ENCODE data around the gene FAM83E. TPM values are rescaled to one million over a fixed set of nuclear protein-coding genes. Genes with fewer than 3 reads are reported as not detected.

The FAM83E gene
- total RNA-seq, 4 donors from 2014 or later, result 0.15 TPM; not detected in 3

DNA sequence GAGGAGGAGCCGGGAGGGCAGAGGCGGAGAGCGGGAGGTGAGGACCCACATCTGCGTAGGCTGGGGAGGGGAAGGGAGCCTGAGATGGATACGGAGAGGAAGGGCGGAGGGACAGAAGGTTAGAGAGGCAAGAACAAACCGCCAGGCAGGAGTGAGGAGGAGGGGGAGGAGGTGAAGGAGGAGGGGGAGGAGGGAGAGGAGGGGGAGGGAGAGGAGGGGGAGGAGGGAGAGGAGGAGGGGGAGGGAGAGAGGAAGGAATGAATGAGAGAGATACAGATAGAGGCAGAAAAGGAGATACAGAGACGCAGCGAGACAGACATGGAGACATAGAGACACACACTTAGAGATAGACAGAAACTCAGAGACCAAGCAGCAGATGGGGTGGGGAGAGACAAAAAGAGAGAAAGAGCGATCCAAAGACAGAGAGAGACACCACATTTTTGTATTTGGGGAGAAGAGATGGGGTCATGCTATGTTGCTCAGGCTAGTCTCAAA lies 31.9 kb upstream of the FAM83E start:
- Histone ChIP-seq H3K9me3 (no peaks in the 10 kb centered on the region), H3K4me1 (peaks cover 14 to 23% of the 10 kb centered on the region in 2 donors), H3K4me3 (peak overlapping the region; percentile 67 to 94 (median 82)), H3K36me3 (no peaks in the 10 kb centered on the region), H3K27ac (peak overlapping the region; percentile 83 to 93 (median 90)), H3K27me3 (no peaks in the 10 kb centered on the region)
- intact Hi-C loops (cut with DNase I; ENCODE audit: low total_unique reads) (loop anchor here (1.0 to 5.0 kb wide), 4 partner anchors 29 to 196 kb away; partner anchors contain the start of gene MAMSTR), in situ Hi-C loops (cut with MboI; ENCODE audit: low sequenced_read_pairs in 4 of 4) (loop anchor here in 2 of 4 donors (5.0 to 25.0 kb wide), 3 partner anchors 91 to 196 kb away; partner anchors contain the start of genes IZUMO1 (in 2 of the 2) and RASIP1 (in 2 of the 2))
- ATAC-seq (no peak), DNase-seq (no peak)
- no peak for TF ChIP-seq POLR2A (IDR thresholded peaks at IDR 0.05)
- TF ChIP-seq CTCF (IDR thresholded peaks at IDR 0.05 in 4 of 5, conservative IDR thresholded peaks at IDR 0.05 in 1 of 5), result no peak

DNA sequence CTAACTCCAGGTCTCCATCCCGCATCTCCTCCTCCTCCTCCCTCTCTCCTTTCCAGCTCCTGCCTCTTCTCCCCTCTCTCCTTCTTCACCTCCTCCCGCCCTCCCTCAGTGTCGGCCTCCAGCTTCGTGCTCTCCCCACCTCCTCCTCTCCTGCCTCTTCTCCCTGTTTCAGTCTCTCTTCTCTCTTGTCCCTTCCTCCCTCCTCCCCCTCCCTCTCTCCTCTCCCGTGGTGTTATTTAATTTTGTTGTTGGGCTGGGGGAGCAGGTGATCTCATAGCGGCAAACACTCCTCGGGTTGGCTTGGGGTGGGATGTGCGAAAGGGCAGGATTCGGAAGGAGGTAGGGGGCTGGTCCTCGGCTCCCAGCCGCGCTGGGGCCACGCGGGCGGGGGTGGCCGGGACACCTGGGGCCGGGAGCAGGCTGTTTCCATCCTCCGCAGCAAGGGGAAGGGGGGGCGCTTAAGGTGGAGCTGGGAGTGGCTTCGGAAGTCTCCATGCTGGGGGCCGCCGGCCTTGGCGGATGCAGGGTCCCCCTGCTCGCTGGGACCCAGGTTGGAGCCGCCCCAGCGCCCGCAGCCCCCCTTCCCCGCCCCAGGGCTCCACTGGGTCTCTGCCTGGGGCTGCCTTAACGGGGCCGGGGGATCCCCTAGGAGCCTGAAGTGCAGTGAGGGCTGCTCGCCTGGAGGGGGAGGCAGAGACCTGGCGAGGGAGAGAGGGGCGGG lies 31.3 kb upstream of the FAM83E start, which contains the start of gene CA11:
Gene CA11, minus strand, starts transcription at position 187 of the 721 bp plus-strand sequence. CDS start 555 bp downstream, outside the sequence.
- no peaks in the 10 kb centered on the region for H3K9me3 ChIP-seq
- H3K4me1 ChIP-seq, result peaks cover 14 to 23% of the 10 kb centered on the region in 2 donors
- peak; percentile 86 for ATAC-seq
- intact Hi-C loops (cut with DNase I; ENCODE audit: low total_unique reads), result loop anchor here (1.0 to 5.0 kb wide), 4 partner anchors 29 to 197 kb away; partner anchors contain the start of gene MAMSTR
- TF ChIP-seq CTCF (IDR thresholded peaks at IDR 0.05 in 4 of 5, conservative IDR thresholded peaks at IDR 0.05 in 1 of 5), result peak; percentile 88 to 97 (median 94)
- TF ChIP-seq POLR2A (IDR thresholded peaks at IDR 0.05), result peak; percentile 41 to 56
- DNase-seq, result peak; percentile 76 to 83
- in situ Hi-C loops (cut with MboI; ENCODE audit: low sequenced_read_pairs in 4 of 4), result loop anchor here in 2 of 4 donors (5.0 to 25.0 kb wide), 3 partner anchors 91 to 196 kb away; partner anchors contain the start of genes IZUMO1 (in 2 of the 2) and RASIP1 (in 2 of the 2)
- peak within 1 kb of the TSS; percentile 83 to 93 (median 90) for H3K27ac ChIP-seq
- no peaks in the 10 kb centered on the region for H3K27me3 ChIP-seq
- peak within 1 kb of the TSS; percentile 67 to 94 (median 82) for H3K4me3 ChIP-seq
- no peaks in the 10 kb centered on the region for H3K36me3 ChIP-seq

GRCh38 chr19:48645620-48646000 lies 30.7 kb upstream of the FAM83E start:
- peak; percentile 6 to 18 for ATAC-seq
- Histone ChIP-seq H3K9me3 (no peaks in the 10 kb centered on the region), H3K27ac (peak overlapping the region; percentile 83 to 93 (median 90)), H3K4me3 (peak overlapping the region; percentile 67 to 94 (median 82)), H3K27me3 (no peaks in the 10 kb centered on the region), H3K36me3 (no peaks in the 10 kb centered on the region), H3K4me1 (peaks cover 14 to 23% of the 10 kb centered on the region in 2 donors)
- intact Hi-C loops (cut with DNase I; ENCODE audit: low total_unique reads) (loop anchor here (5.0 kb wide), 1 partner anchor 72 kb away; the partner anchor contains the start of gene MAMSTR), in situ Hi-C loops (cut with MboI; ENCODE audit: low sequenced_read_pairs in 4 of 4) (loop anchor here in 2 of 4 donors (5.0 to 25.0 kb wide), 3 partner anchors 92 to 197 kb away; partner anchors contain the start of genes IZUMO1 (in 2 of the 2) and RASIP1 (in 2 of the 2))
- DNase-seq, result no peak
- TF ChIP-seq CTCF (IDR thresholded peaks at IDR 0.05 in 4 of 5, conservative IDR thresholded peaks at IDR 0.05 in 1 of 5) (no peak), POLR2A (IDR thresholded peaks at IDR 0.05) (no peak)

DNA sequence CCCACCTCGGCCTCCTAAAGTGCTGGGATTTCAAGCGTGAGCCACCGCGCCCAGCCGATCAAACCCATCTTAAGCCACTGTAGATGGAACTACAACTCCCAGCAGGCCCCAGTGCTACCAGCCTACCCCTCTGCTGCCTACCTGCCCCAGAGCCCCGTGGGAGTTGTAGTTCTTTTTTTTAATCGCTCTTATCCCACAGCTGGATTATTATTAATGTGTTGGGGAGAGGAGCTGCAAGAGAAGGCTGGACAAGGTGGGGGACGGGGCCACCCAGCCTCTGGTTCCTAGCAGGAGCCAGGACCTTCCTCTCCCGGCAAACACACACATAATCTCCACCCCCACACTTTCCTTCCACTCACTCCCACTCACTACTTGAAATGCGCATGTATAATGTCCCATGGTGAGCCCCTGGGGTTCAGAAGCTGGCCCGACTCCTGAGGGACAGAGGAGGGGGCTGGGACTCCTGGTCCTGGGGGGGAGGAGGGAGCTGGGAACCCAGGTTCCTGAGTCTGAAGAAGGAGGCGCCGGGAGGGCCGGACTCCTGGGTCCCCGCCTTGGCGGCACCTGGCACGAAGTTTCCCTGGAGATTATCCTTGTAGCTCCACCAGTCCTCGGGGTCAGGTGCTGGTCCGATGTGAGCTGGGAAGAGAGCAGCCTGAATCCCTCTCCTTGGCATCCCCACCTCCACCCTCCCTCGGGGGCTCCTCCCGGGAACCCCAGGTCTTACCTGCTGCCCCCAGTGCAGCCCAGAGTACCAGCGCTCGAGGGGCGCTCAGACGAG lies 30.2 kb upstream of the FAM83E start:
- peak overlapping the region; percentile 83 to 93 (median 90) for H3K27ac ChIP-seq
- no peaks in the 10 kb centered on the region for H3K9me3 ChIP-seq
- DNase-seq (peak; percentile 77 to 81), ATAC-seq (peak; percentile 74 to 76)
- intact Hi-C loops (cut with DNase I; ENCODE audit: low total_unique reads), result loop anchor here (5.0 kb wide), 1 partner anchor 72 kb away; the partner anchor contains the start of gene MAMSTR
- no peaks in the 10 kb centered on the region for H3K36me3 ChIP-seq
- H3K4me1 ChIP-seq, result peaks cover 14 to 23% of the 10 kb centered on the region in 2 donors
- H3K4me3 ChIP-seq, result peak overlapping the region; percentile 67 to 94 (median 82)
- no peaks in the 10 kb centered on the region for H3K27me3 ChIP-seq
- in situ Hi-C loops (cut with MboI; ENCODE audit: low sequenced_read_pairs in 4 of 4), result loop anchor here in 2 of 4 donors (5.0 to 25.0 kb wide), 3 partner anchors 92 to 197 kb away; partner anchors contain the start of genes IZUMO1 (in 2 of the 2) and RASIP1 (in 2 of the 2)
- TF ChIP-seq CTCF (IDR thresholded peaks at IDR 0.05 in 4 of 5, conservative IDR thresholded peaks at IDR 0.05 in 1 of 5) (no peak), POLR2A (IDR thresholded peaks at IDR 0.05) (peak in 1 of 2 donors; percentile 25)
